Left ventricle myocardium inferior (tissue), 1 donor: ENCODE results near the gene TMEM144. TPM values are rescaled to one million over a fixed set of nuclear protein-coding genes. Genes with fewer than 3 reads are reported as not detected.

Source experiments
- DNase-seq: peaks from one replicate; pipeline ENCODE4 v3.0.0-alpha.2; 2020
- H3K27ac ChIP-seq: fragments of 200-600 bp; replicated peaks from 2 replicates; pipeline ENCODE4 v1.8.0; 2021
- H3K27me3 ChIP-seq: fragments of 200-600 bp; 2 replicates; pipeline ENCODE4 v1.8.0; 2021; ENCODE audit warnings: low read depth
- H3K36me3 ChIP-seq: fragments of 200-600 bp; 2 replicates; pipeline ENCODE4 v1.8.0; 2021
- H3K4me1 ChIP-seq: fragments of 200-600 bp; 2 replicates; pipeline ENCODE4 v1.8.0; 2021
- H3K4me3 ChIP-seq: fragments of 200-600 bp; 2 replicates; pipeline ENCODE4 v1.8.0; 2021; ENCODE audit warnings: mild to moderate bottlenecking, moderate library complexity
- H3K9me3 ChIP-seq: fragments of 200-600 bp; replicated peaks from 2 replicates; pipeline ENCODE4 v1.8.0; 2021
- CTCF ChIP-seq: fragments of 200-600 bp; IDR thresholded peaks from 2 replicates; pipeline ENCODE4 v1.8.0; 2021; ENCODE audit warnings: antibody characterized with exemption, mild to moderate bottlenecking, borderline replicate concordance
- intact Hi-C: fragments of 100-400 bp; cut with micrococcal nuclease; formaldehyde crosslinking; loops from one replicate; pipeline ENCODE4 v1.11.0; 2022
- total RNA-seq: library from RNA; stranded (reverse); fragmentation: NEBNext Ultra II Directional; extraction: Animal tissue kit (Norgen Biotek cat#: 25700); gene quantifications from one replicate; pipeline ENCODE4 v1.2.1, GENCODE V29; 2021
- donor health status: DM: no; HTN: yes; CAD: no; lungs with severe emphysema.

Gene TMEM144
- total RNA-seq, 1 donor from 2014 or later: 11.4 TPM

- Histone ChIP-seq H3K4me3 (no peak overlapping the region), H3K4me1 (peaks cover 13% of the 10 kb centered on the region), H3K36me3 (peaks cover 24% of the 10 kb centered on the region), H3K27ac (peak overlapping the region; percentile 21), H3K27me3 (no peaks in the 10 kb centered on the region), H3K9me3 (no peaks in the 10 kb centered on the region)
- DNase-seq: no peak
- intact Hi-C loops: no loop called here
- TF ChIP-seq CTCF: no peak
Observed at GRCh38 chr4:158236304-158237030, 26.2 kb downstream of the TMEM144 start.

- DNase-seq: no peak
- no peaks in the 10 kb centered on the region for H3K27me3 ChIP-seq
- H3K27ac ChIP-seq: no peak overlapping the region
- intact Hi-C loops: no loop called here
- peaks cover 35% of the 10 kb centered on the region for H3K36me3 ChIP-seq
- H3K9me3 ChIP-seq: no peaks in the 10 kb centered on the region
- no peak for TF ChIP-seq CTCF
- H3K4me1 ChIP-seq: peaks cover 13% of the 10 kb centered on the region
- no peak overlapping the region for H3K4me3 ChIP-seq
Observed at GRCh38 chr4:158238575-158238974, 28.3 kb downstream of the TMEM144 start.

- no peak for TF ChIP-seq CTCF
- Histone ChIP-seq H3K9me3 (no peaks in the 10 kb centered on the region), H3K27me3 (no peaks in the 10 kb centered on the region), H3K36me3 (peaks cover 31% of the 10 kb centered on the region), H3K27ac (no peak overlapping the region), H3K4me3 (no peak overlapping the region), H3K4me1 (peaks cover 13% of the 10 kb centered on the region)
- DNase-seq: no peak
- intact Hi-C loops: no loop called here
Observed at GRCh38 chr4:158239196-158239595, 28.9 kb downstream of the TMEM144 start.

GRCh38 chr4:158243071-158243470, 32.8 kb downstream of the TMEM144 start:
- DNase-seq: no peak
- Histone ChIP-seq H3K4me1 (no peaks in the 10 kb centered on the region), H3K36me3 (peaks cover 40% of the 10 kb centered on the region), H3K4me3 (no peak overlapping the region), H3K27ac (no peak overlapping the region), H3K9me3 (no peaks in the 10 kb centered on the region), H3K27me3 (no peaks in the 10 kb centered on the region)
- TF ChIP-seq CTCF: no peak
- intact Hi-C loops: no loop called here

- intact Hi-C loops: loop anchor here (10.0 kb wide), 1 partner anchor 56 kb away; no protein-coding TSS in a partner anchor
Observed at GRCh38 chr4:158250321-158250720, 40.0 kb downstream of the TMEM144 start.

More at GRCh38 chr4:158250321-158250720, 40.0 kb downstream of the TMEM144 start:
- peaks cover 11% of the 10 kb centered on the region for H3K4me1 ChIP-seq
- H3K4me3 ChIP-seq: no peak overlapping the region
- no peak overlapping the region for H3K27ac ChIP-seq
- TF ChIP-seq CTCF: no peak
- H3K36me3 ChIP-seq: peaks cover 9% of the 10 kb centered on the region
- H3K27me3 ChIP-seq: no peaks in the 10 kb centered on the region
- DNase-seq: no peak
- no peaks in the 10 kb centered on the region for H3K9me3 ChIP-seq
